Liver (tissue), 3 donors: ENCODE results near the gene SCAF1.

ENCODE experiments used
- CTCF ChIP-seq: fragments of 150-350 bp; IDR thresholded peaks from 2 replicates; pipeline ENCODE4 v1.5.1; 2017; ENCODE audit warnings: improper control_type of control experiment, low read depth, low read length; ENCODE audit not compliant: missing input control
- JUND ChIP-seq, 2 donors: IDR thresholded peaks; 2 replicates each; pipeline ENCODE4 v1.6.1; 2016; ENCODE audit warnings: antibody characterized with exemption in 2 of 2
- REST ChIP-seq: IDR thresholded peaks from 2 replicates; pipeline ENCODE4 v1.6.1; 2016; ENCODE audit warnings: antibody characterized with exemption, mild to moderate bottlenecking
- donor health status: healthy.
- donor health status: healthy.

- TF ChIP-seq CTCF (peak; percentile 62), REST (no peak), JUND (IDR thresholded peaks at IDR 0.05) (no peak)
These were observed 36.1 kb downstream of the SCAF1 start for GRCh38 chr19:49677901-49678674.
